ENCODE results near the gene NOL4L. TPM values are rescaled to one million over a fixed set of nuclear protein-coding genes. Genes with fewer than 3 reads are reported as not detected.

Gene NOL4L
- total and polyA plus RNA-seq, 2 experiments from 2014 or later, result 38.8 to 39.2 TPM

GRCh38 chr20:32572271-32572968, 12.7 kb downstream of the NOL4L start (continued):
- no peak for TF ChIP-seq ZNF462 (CRISPR knock-in tag; IDR thresholded peaks at IDR 0.05)

GRCh38 chr20:32571566-32571965, 13.6 kb downstream of the NOL4L start:
- Histone ChIP-seq H2AFZ (peak overlapping the region; percentile 32; the same call in 1 of the 2 replicates), H3K27ac (ENCODE audit: low read depth) (no peak overlapping the region), H3K4me1 (ENCODE audit: insufficient read depth) (peaks cover 21% of the 10 kb centered on the region), H4K20me1 (replicated peaks; ENCODE audit: insufficient read depth) (no peaks in the 10 kb centered on the region), H3K36me3 (ENCODE audit: insufficient read depth) (no peaks in the 10 kb centered on the region; the same call in 1 of the 2 replicates), H3K79me2 (replicated peaks; ENCODE audit: insufficient read depth) (no peaks in the 10 kb centered on the region; the same call in 1 of the 2 replicates), H3K4me2 (no peak overlapping the region), H3K4me3 (no peak overlapping the region), H3K9me2 (ENCODE audit: insufficient read depth) (peaks cover 7% of the 10 kb centered on the region; the same call in 1 of the 2 replicates), H3K27me3 (ENCODE audit: insufficient read depth) (no peaks in the 10 kb centered on the region), H3F3A (replicated peaks; ENCODE audit: low read depth) (peaks cover 16% of the 10 kb centered on the region; the same call in 1 of the 2 replicates)
- peak; percentile 16; the same call in 2 of the 3 replicates for ATAC-seq
- H3K4me3 Mint-ChIP-seq, result no peak overlapping the region
- DNase-seq (ENCODE audit: low spot score), result no peak
- no peaks in the 10 kb centered on the region for H3K36me3 Mint-ChIP-seq (ENCODE audit: low read depth)
- H3K27ac Mint-ChIP-seq, result no peak overlapping the region
- H3K4me1 Mint-ChIP-seq, result peaks cover 21% of the 10 kb centered on the region
- H3K27me3 Mint-ChIP-seq (ENCODE audit: insufficient read depth, low read depth, poor library complexity), result peaks cover 8% of the 10 kb centered on the region
- H3K9me3 Mint-ChIP-seq, result no peaks in the 10 kb centered on the region
- no peak for TF ChIP-seq CREB1 (CRISPR knock-in tag; IDR thresholded peaks at IDR 0.05; ENCODE audit: low read depth)
- TF ChIP-seq ZNF331 (CRISPR knock-in tag; IDR thresholded peaks at IDR 0.05; ENCODE audit: low read depth), result no peak

Data from GM23338 (cell line).